Keratinocyte (primary cell): Measurements from ENCODE around the gene TRIM66. TPM values are rescaled to one million over a fixed set of nuclear protein-coding genes. Genes with fewer than 3 reads are reported as not detected.

Experiments used
- DNase-seq: peaks from one replicate; pipeline ENCODE4 v3.0.0-alpha.2; 2011; ENCODE audit warnings: low read depth, missing footprints, low spot score
- FAIRE-seq: peaks from 2 replicates; lab custom pipeline; 2011; peaks lifted over from hg19 to GRCh38; lab: Jason Lieb, UNC
- H2AFZ ChIP-seq: 2 replicates; pipeline ENCODE4 v1.6.0; 2012; ENCODE audit warnings: low read length, control low read depth, inconsistent platforms; ENCODE audit not compliant: control insufficient read depth
- H3K27ac ChIP-seq: 2 replicates; pipeline ENCODE4 v1.5.1; 2011; ENCODE audit warnings: low read length; ENCODE audit not compliant: control insufficient read depth, insufficient read depth
- H3K27me3 ChIP-seq: 3 replicates; pipeline ENCODE4 v1.6.0; 2011; ENCODE audit warnings: low read length; ENCODE audit not compliant: control insufficient read depth, insufficient read depth; ENCODE audit errors: extremely low read depth
- H3K36me3 ChIP-seq, 2 experiments: 2 replicates in 1 of 2; 3 replicates in 1 of 2; pipeline ENCODE4 v1.5.1; 2011; ENCODE audit warnings: low read length in 2 of 2, mild to moderate bottlenecking in 1 of 2; ENCODE audit not compliant: control insufficient read depth in 2 of 2, insufficient read depth in 2 of 2; ENCODE audit errors: extremely low read depth in 1 of 2
- H3K4me1 ChIP-seq: 3 replicates; pipeline ENCODE4 v1.5.1; 2011; ENCODE audit warnings: low read length; ENCODE audit not compliant: control insufficient read depth, insufficient read depth; ENCODE audit errors: extremely low read depth
- H3K4me2 ChIP-seq: 3 replicates; pipeline ENCODE4 v1.6.0; 2011; ENCODE audit warnings: low read depth, low read length; ENCODE audit not compliant: control insufficient read depth, insufficient read depth; ENCODE audit errors: extremely low read depth
- H3K4me3 ChIP-seq, 3 experiments: fragments of 200-600 bp in 1 of 3; sonication (generic) in 1 of 3; 2 replicates in 2 of 3; 3 replicates in 1 of 3; pipeline ENCODE4 v1.5.1; 2011 to 2016; ENCODE audit warnings: low read length in 3 of 3, mild to moderate bottlenecking in 3 of 3, control low read depth in 2 of 3, inconsistent platforms in 1 of 3, low read depth in 1 of 3, mixed read lengths in 1 of 3, mixed run types in 1 of 3, moderate library complexity in 1 of 3; ENCODE audit not compliant: control insufficient read depth in 2 of 3, insufficient read depth in 2 of 3; ENCODE audit errors: extremely low read depth in 1 of 3
- H3K79me2 ChIP-seq: 2 replicates; pipeline ENCODE4 v1.6.0; 2012; ENCODE audit warnings: low read length; ENCODE audit not compliant: control insufficient read depth, insufficient read depth
- H3K9ac ChIP-seq: 3 replicates; pipeline ENCODE4 v1.6.0; 2011; ENCODE audit warnings: low read length; ENCODE audit not compliant: control insufficient read depth, insufficient read depth; ENCODE audit errors: extremely low read depth
- H3K9me1 ChIP-seq: 3 replicates; pipeline ENCODE4 v1.6.0; 2011; ENCODE audit warnings: low read length; ENCODE audit not compliant: control insufficient read depth, insufficient read depth; ENCODE audit errors: extremely low read depth
- H3K9me3 ChIP-seq: 2 replicates; pipeline ENCODE4 v1.5.1; 2012; ENCODE audit warnings: low read depth, low read length; ENCODE audit not compliant: control insufficient read depth
- H4K20me1 ChIP-seq: 3 replicates; pipeline ENCODE4 v1.6.0; 2011; ENCODE audit warnings: low read length; ENCODE audit not compliant: control insufficient read depth, insufficient read depth; ENCODE audit errors: extremely low read depth
- CTCF ChIP-seq, 3 experiments: IDR thresholded peaks in 1 of 3; conservative IDR thresholded peaks in 1 of 3; optimal IDR thresholded peaks in 1 of 3; 2 replicates in 2 of 3; 3 replicates in 1 of 3; pipeline versions ENCODE3 to v1.5.1; 2011; ENCODE audit warnings: low read length in 3 of 3, mild to moderate bottlenecking in 3 of 3, moderate library complexity in 2 of 3, control low read depth in 1 of 3, inconsistent platforms in 1 of 3; ENCODE audit not compliant: insufficient read depth in 2 of 3; ENCODE audit errors: extremely low read depth in 1 of 3
- EZH2 ChIP-seq: IDR thresholded peaks from one replicate; pipeline ENCODE4 v1.6.1; 2012; ENCODE audit warnings: inconsistent platforms, mild to moderate bottlenecking, low read length, moderate library complexity
- dilution Hi-C: fragments of 300-500 bp; cut with MboI; formaldehyde crosslinking; loops from one replicate; pipeline ENCODE4 v1.7.0; 2020; ENCODE audit warnings: low sequenced_read_pairs; ENCODE audit not compliant: extremely low pct_ligation_motif_present
- polyA plus RNA-seq, 5 experiments: library from polyadenylated mRNA; depleted of rRNA in 3 of 5; stranded (reverse) in 3 of 5; stranded (forward) in 1 of 5; unstranded in 1 of 5; fragments of >200 nt; gene quantifications; 1 replicate in 1 of 5; 2 replicates in 3 of 5; 3 replicates in 1 of 5; pipeline versions ENCODE4 v1.2.1 to v1.2.3, GENCODE V29; 2011 to 2012; ENCODE audit warnings: missing spikeins in 2 of 5, low read depth in 1 of 5, low replicate concordance in 1 of 5

TRIM66 gene
- polyA plus RNA-seq, 1 donor (not counting 4 experiments of a cell fraction or from before 2014, with no cell fraction given): 5.1 TPM

DNA sequence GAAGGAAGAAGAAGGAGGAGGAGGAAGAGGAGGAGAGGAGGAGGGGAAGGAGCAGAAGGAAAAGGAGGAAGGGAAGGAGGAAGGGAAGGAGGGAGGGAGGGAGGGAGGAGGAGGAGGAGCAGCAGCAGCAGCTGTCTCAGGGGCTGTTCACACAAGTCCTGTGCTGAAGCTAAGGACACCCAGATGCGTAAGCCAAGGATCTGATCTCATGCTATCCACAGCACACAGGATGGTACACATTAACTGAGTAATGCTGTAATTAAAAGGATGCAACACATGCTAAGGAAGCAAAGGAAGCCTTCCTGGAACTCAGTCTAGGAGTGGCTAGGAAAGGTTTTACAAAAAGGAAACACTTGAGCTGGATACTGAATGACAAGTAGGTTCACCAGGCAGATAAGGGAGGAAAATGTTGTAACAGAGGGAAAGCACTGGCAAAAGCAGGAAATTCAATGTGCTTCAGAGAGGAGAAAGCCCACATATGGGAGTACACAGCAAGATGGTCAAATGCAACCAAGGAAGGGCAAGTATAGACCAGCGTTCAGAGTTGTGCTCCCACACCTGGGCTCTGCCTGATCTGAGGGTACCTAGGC lies 32.0 kb downstream of the TRIM66 start:
- Histone ChIP-seq H3K36me3 (peaks cover 19 to 21% of the 10 kb centered on the region in 2 experiments), H3K9ac (no peak overlapping the region), H2AFZ (no peak overlapping the region), H3K4me1 (peaks cover 12% of the 10 kb centered on the region), H3K9me3 (no peaks in the 10 kb centered on the region), H3K79me2 (no peaks in the 10 kb centered on the region), H4K20me1 (no peaks in the 10 kb centered on the region), H3K4me3 (no peak overlapping the region), H3K4me2 (no peak overlapping the region), H3K27me3 (no peaks in the 10 kb centered on the region), H3K9me1 (no peaks in the 10 kb centered on the region), H3K27ac (no peak overlapping the region)
- dilution Hi-C loops: no loop called here
- FAIRE-seq (no peak), DNase-seq (no peak)
- TF ChIP-seq CTCF (optimal IDR thresholded peaks at IDR 0.05 in 1 of 3, IDR thresholded peaks at IDR 0.05 in 1 of 3, conservative IDR thresholded peaks at IDR 0.05 in 1 of 3; ENCODE audit: extremely low read depth in 1 of 3, insufficient read depth in 2 of 3, low read length in 3 of 3) (no peak), EZH2 (no peak)

DNA sequence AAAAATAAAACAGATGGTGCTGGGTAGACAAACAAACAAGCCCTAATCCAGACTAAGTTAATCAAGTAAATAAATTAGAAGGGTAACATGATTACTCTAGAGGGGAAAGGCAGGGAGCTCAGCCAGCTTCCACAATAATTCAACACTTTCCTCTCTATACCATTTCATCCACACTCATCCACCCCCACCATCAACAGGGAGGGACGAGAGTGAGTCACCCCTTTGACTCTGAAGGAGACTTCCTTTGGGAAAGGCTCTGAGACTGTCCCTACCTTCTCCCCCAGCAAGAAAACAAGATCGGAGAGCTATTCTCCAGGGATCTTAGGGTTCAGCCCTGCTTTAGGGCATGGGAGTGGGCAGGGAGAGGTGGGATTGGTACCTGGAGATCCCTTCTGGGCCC lies 33.1 kb downstream of the TRIM66 start:
- H3K79me2 ChIP-seq: no peaks in the 10 kb centered on the region
- peaks cover 21 to 23% of the 10 kb centered on the region in 2 experiments for H3K36me3 ChIP-seq
- no peak overlapping the region for H3K4me2 ChIP-seq
- no peaks in the 10 kb centered on the region for H3K9me1 ChIP-seq
- no peak overlapping the region for H3K4me3 ChIP-seq
- no peak for DNase-seq
- peaks cover 12% of the 10 kb centered on the region for H3K4me1 ChIP-seq
- H3K27me3 ChIP-seq: no peaks in the 10 kb centered on the region
- no peak overlapping the region for H3K9ac ChIP-seq
- H3K27ac ChIP-seq: no peak overlapping the region
- H2AFZ ChIP-seq: no peak overlapping the region
- FAIRE-seq: peak; percentile 84
- H4K20me1 ChIP-seq: no peaks in the 10 kb centered on the region
- TF ChIP-seq CTCF (optimal IDR thresholded peaks at IDR 0.05 in 1 of 3, IDR thresholded peaks at IDR 0.05 in 1 of 3, conservative IDR thresholded peaks at IDR 0.05 in 1 of 3; ENCODE audit: extremely low read depth in 1 of 3, insufficient read depth in 2 of 3, low read length in 3 of 3) (no peak), EZH2 (no peak)
- no peaks in the 10 kb centered on the region for H3K9me3 ChIP-seq
- dilution Hi-C loops: no loop called here
